GM23338 (cell line): ENCODE results near the gene IPPK. TPM values are rescaled to one million over a fixed set of nuclear protein-coding genes. Genes with fewer than 3 reads are reported as not detected.

Experiments used
- ATAC-seq: fragments of 200-7000 bp; cut with Tn5 transposase; 3 replicates; pipeline ENCODE4 v1.9.1; 2020
- DNase-seq: peaks from one replicate; pipeline ENCODE4 v3.0.0-alpha.2; 2015; ENCODE audit warnings: low spot score
- H2AFZ ChIP-seq: fragments of 200-600 bp; sonication (generic); 2 replicates; pipeline ENCODE4 v1.8.0; 2016; ENCODE audit warnings: antibody characterized with exemption, mild to moderate bottlenecking, moderate library complexity
- H3F3A ChIP-seq: fragments of 200-600 bp; sonication (generic); replicated peaks from 2 replicates; pipeline ENCODE4 v1.8.0; 2017; ENCODE audit warnings: antibody characterized with exemption, mixed run types, low read depth
- H3K27ac ChIP-seq: fragments of 200-600 bp; sonication (generic); 2 replicates; pipeline ENCODE4 v1.6.1; 2016; ENCODE audit warnings: low read depth
- H3K27me3 ChIP-seq: fragments of 200-600 bp; sonication (generic); 2 replicates; pipeline ENCODE4 v1.8.0; 2016; ENCODE audit warnings: mild to moderate bottlenecking, mixed run types, moderate library complexity; ENCODE audit not compliant: insufficient read depth
- H3K36me3 ChIP-seq: fragments of 200-600 bp; sonication (generic); 2 replicates; pipeline ENCODE4 v1.8.0; 2016; ENCODE audit warnings: mild to moderate bottlenecking; ENCODE audit not compliant: insufficient read depth
- H3K4me1 ChIP-seq: fragments of 200-600 bp; sonication (generic); 2 replicates; pipeline ENCODE4 v1.8.0; 2016; ENCODE audit warnings: mild to moderate bottlenecking, moderate library complexity; ENCODE audit not compliant: insufficient read depth
- H3K4me2 ChIP-seq: fragments of 200-600 bp; sonication (generic); 2 replicates; pipeline ENCODE4 v1.7.1; 2017; ENCODE audit warnings: mixed run types
- H3K4me3 ChIP-seq: fragments of 200-600 bp; sonication (generic); 2 replicates; pipeline ENCODE4 v1.6.1; 2016; ENCODE audit warnings: mixed run types
- H3K79me2 ChIP-seq: fragments of 200-600 bp; sonication (generic); replicated peaks from 2 replicates; pipeline ENCODE4 v1.8.0; 2017; ENCODE audit warnings: mild to moderate bottlenecking; ENCODE audit not compliant: insufficient read depth
- H3K9me2 ChIP-seq: fragments of 200-600 bp; sonication (generic); 2 replicates; pipeline ENCODE4 v1.8.0; 2017; ENCODE audit not compliant: insufficient read depth
- H4K20me1 ChIP-seq: fragments of 200-600 bp; sonication (generic); replicated peaks from 2 replicates; pipeline ENCODE4 v1.8.0; 2017; ENCODE audit warnings: mild to moderate bottlenecking; ENCODE audit not compliant: insufficient read depth
- H3K27ac Mint-ChIP-seq: 2 replicates; pipeline ENCODE4 v1.8.0; 2020; ENCODE audit warnings: inconsistent platforms, mild to moderate bottlenecking, moderate library complexity, mixed read lengths
- H3K27me3 Mint-ChIP-seq: 3 replicates; pipeline ENCODE4 v1.8.0; 2022; ENCODE audit warnings: low read depth, mild to moderate bottlenecking, moderate library complexity, mixed read lengths, inconsistent platforms; ENCODE audit not compliant: insufficient read depth, poor library complexity
- H3K36me3 Mint-ChIP-seq: 3 replicates; pipeline ENCODE4 v1.8.0; 2021; ENCODE audit warnings: low read depth, mild to moderate bottlenecking, inconsistent platforms, moderate library complexity, mixed read lengths
- H3K4me1 Mint-ChIP-seq: 3 replicates; pipeline ENCODE4 v1.8.0; 2020; ENCODE audit warnings: mild to moderate bottlenecking, inconsistent platforms, mixed read lengths
- H3K4me3 Mint-ChIP-seq: 3 replicates; pipeline ENCODE4 v1.8.0; 2021; ENCODE audit warnings: moderate library complexity, mild to moderate bottlenecking, inconsistent platforms, mixed read lengths
- H3K9me3 Mint-ChIP-seq: 3 replicates; pipeline ENCODE4 v1.8.0; 2020; ENCODE audit warnings: moderate library complexity, mild to moderate bottlenecking, inconsistent platforms, mixed read lengths
- CREB1 ChIP-seq: fragments of 250-450 bp; sonication (Bioruptor Pico); IDR thresholded peaks from 2 replicates; pipeline ENCODE4 v1.5.0; 2020; ENCODE audit warnings: low read depth, mild to moderate bottlenecking, moderate library complexity
- EZH2 ChIP-seq: fragments of 200-600 bp; sonication (generic); IDR thresholded peaks from one replicate; pipeline ENCODE4 v1.8.0; 2017; ENCODE audit warnings: antibody characterized with exemption, mild to moderate bottlenecking, low read depth; ENCODE audit not compliant: unreplicated experiment
- EZH2phosphoT487 ChIP-seq: fragments of 200-600 bp; sonication (generic); IDR thresholded peaks from one replicate; pipeline ENCODE4 v1.8.1; 2018; ENCODE audit warnings: antibody characterized with exemption; ENCODE audit not compliant: unreplicated experiment
- JUNB ChIP-seq: IDR thresholded peaks from one replicate; pipeline ENCODE4 v1.6.1; 2016; ENCODE audit warnings: antibody characterized with exemption; ENCODE audit not compliant: unreplicated experiment
- NANOG ChIP-seq: IDR thresholded peaks from 2 replicates; pipeline ENCODE4 v1.6.1; 2016; ENCODE audit warnings: antibody characterized with exemption, borderline replicate concordance
- POLR2AphosphoS5 ChIP-seq: IDR thresholded peaks from 2 replicates; pipeline ENCODE4 v1.6.1; 2016; ENCODE audit warnings: antibody characterized with exemption, low read depth
- REST ChIP-seq: IDR thresholded peaks from one replicate; pipeline ENCODE4 v1.6.1; 2018; ENCODE audit warnings: antibody characterized with exemption; ENCODE audit not compliant: unreplicated experiment
- STAT1 ChIP-seq: IDR thresholded peaks from one replicate; pipeline ENCODE4 v1.6.1; 2016; ENCODE audit warnings: antibody characterized with exemption; ENCODE audit not compliant: unreplicated experiment
- ZNF114 ChIP-seq: fragments of 250-450 bp; sonication (Bioruptor Pico); IDR thresholded peaks from 2 replicates; pipeline ENCODE4 v1.5.0; 2020; ENCODE audit warnings: mild to moderate bottlenecking, moderate library complexity
- ZNF331 ChIP-seq: fragments of 250-450 bp; sonication (Bioruptor Pico); IDR thresholded peaks from 2 replicates; pipeline ENCODE4 v1.5.0; 2020; ENCODE audit warnings: low read depth, mild to moderate bottlenecking, moderate library complexity
- ZNF462 ChIP-seq: fragments of 250-450 bp; sonication (Bioruptor Pico); IDR thresholded peaks from 2 replicates; pipeline ENCODE4 v1.5.0; 2020; ENCODE audit warnings: mild to moderate bottlenecking, moderate library complexity
- polyA plus RNA-seq: library from polyadenylated mRNA; unstranded; fragments of >200 nt; fragmentation: Nextera tagmentation; extraction: Ambion mirVana; gene quantifications from 2 replicates; pipeline ENCODE4 v1.2.1, GENCODE V29; 2016
- total RNA-seq: library from RNA; depleted of rRNA; stranded (reverse); fragments of >200 nt; shearing (Covaris generic); gene quantifications from 2 replicates; pipeline ENCODE4 v1.2.3, GENCODE V29; 2014
- TF ChIP-seq, protein P1 (sequence below), 2 experiments: fragments of 200-600 bp in 1 of 2; sonication (generic) in 1 of 2; conservative IDR thresholded peaks; 2 replicates each; pipeline versions ENCODE4 v1.5.1 to v1.6.1; 2016 to 2017; ENCODE audit warnings: antibody characterized with exemption in 2 of 2, low read depth in 2 of 2, mild to moderate bottlenecking in 2 of 2, moderate library complexity in 1 of 2
- TF ChIP-seq, protein P2 (sequence below): IDR thresholded peaks from 2 replicates; pipeline ENCODE4 v1.6.1; 2016; ENCODE audit warnings: antibody characterized with exemption

The IPPK gene
- total and polyA plus RNA-seq, 2 experiments from 2014 or later = 6.5 to 17.5 TPM

DNA sequence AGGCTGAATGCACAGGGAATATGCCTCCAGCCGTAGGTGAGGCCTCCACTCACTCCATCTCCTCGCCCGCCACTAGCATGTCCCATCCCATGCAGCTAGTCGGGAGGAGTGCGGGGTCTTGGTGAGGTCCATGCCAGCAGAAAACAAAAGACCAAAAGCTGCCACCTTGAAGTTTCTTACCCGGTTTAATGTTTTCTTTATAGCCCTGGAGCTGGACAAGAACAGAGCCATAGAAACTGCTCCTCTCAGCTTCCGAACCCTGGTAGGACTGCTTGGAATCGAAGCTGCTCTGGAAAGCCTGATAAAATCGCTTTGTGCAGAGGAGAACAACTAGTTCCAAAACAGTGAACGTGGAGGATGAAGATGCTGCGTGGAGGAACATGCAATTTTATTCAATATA, 57.1 kb downstream of the IPPK start:
- Histone ChIP-seq H3K27me3 (no peaks in the 10 kb centered on the region), H3K9me2 (no peaks in the 10 kb centered on the region), H2AFZ (no peak overlapping the region), H3F3A (no peaks in the 10 kb centered on the region), H3K4me1 (no peaks in the 10 kb centered on the region), H3K4me2 (no peak overlapping the region), H3K36me3 (no peaks in the 10 kb centered on the region; the same call in 1 of the 2 replicates), H3K4me3 (no peak overlapping the region), H4K20me1 (no peaks in the 10 kb centered on the region), H3K27ac (no peak overlapping the region), H3K79me2 (no peaks in the 10 kb centered on the region)
- no peaks in the 10 kb centered on the region for H3K9me3 Mint-ChIP-seq
- peaks cover 21% of the 10 kb centered on the region for H3K36me3 Mint-ChIP-seq
- DNase-seq (no peak), ATAC-seq (no peak)
- TF ChIP-seq ZNF331 (CRISPR knock-in tag) (no peak), NANOG (no peak), STAT1 (no peak), JUNB (no peak), EZH2phosphoT487 (no peak), ZNF114 (CRISPR knock-in tag) (no peak), REST (no peak), CREB1 (CRISPR knock-in tag) (no peak), EZH2 (no peak), ZNF462 (no peak), POLR2AphosphoS5 (no peak)
- TF ChIP-seq, protein P1, sequence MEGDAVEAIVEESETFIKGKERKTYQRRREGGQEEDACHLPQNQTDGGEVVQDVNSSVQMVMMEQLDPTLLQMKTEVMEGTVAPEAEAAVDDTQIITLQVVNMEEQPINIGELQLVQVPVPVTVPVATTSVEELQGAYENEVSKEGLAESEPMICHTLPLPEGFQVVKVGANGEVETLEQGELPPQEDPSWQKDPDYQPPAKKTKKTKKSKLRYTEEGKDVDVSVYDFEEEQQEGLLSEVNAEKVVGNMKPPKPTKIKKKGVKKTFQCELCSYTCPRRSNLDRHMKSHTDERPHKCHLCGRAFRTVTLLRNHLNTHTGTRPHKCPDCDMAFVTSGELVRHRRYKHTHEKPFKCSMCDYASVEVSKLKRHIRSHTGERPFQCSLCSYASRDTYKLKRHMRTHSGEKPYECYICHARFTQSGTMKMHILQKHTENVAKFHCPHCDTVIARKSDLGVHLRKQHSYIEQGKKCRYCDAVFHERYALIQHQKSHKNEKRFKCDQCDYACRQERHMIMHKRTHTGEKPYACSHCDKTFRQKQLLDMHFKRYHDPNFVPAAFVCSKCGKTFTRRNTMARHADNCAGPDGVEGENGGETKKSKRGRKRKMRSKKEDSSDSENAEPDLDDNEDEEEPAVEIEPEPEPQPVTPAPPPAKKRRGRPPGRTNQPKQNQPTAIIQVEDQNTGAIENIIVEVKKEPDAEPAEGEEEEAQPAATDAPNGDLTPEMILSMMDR (conservative IDR thresholded peaks at IDR 0.05; ENCODE audit: low read depth in 2 of 2) = no peak
- TF ChIP-seq, protein P2, sequence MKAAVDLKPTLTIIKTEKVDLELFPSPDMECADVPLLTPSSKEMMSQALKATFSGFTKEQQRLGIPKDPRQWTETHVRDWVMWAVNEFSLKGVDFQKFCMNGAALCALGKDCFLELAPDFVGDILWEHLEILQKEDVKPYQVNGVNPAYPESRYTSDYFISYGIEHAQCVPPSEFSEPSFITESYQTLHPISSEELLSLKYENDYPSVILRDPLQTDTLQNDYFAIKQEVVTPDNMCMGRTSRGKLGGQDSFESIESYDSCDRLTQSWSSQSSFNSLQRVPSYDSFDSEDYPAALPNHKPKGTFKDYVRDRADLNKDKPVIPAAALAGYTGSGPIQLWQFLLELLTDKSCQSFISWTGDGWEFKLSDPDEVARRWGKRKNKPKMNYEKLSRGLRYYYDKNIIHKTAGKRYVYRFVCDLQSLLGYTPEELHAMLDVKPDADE = no peak
- no peaks in the 10 kb centered on the region for H3K27me3 Mint-ChIP-seq
- H3K27ac Mint-ChIP-seq = no peak overlapping the region
- no peaks in the 10 kb centered on the region for H3K4me1 Mint-ChIP-seq
- no peak overlapping the region for H3K4me3 Mint-ChIP-seq
